ENCODE measurements around the gene CNN2. TPM values are rescaled to one million over a fixed set of nuclear protein-coding genes. Genes with fewer than 3 reads are reported as not detected.

The CNN2 gene
- total and polyA plus RNA-seq, 9 donors, result 60.6 to 438 (median 192) TPM

- intact Hi-C loops (cut with DNase I), result no loop called here
- DNase-seq, result peak in 1 of 5 donors; percentile 24
- peaks cover 4% of the 10 kb centered on the region for H3K4me1 ChIP-seq (ENCODE audit: insufficient read depth)
- no peak overlapping the region for H3K4me3 ChIP-seq
- H3K27ac ChIP-seq, result no peak overlapping the region
- H3K9me3 ChIP-seq, result no peaks in the 10 kb centered on the region
- no peak for TF ChIP-seq POLR2A (IDR thresholded peaks at IDR 0.05)
- no peak for TF ChIP-seq EP300 (IDR thresholded peaks at IDR 0.05)
- no peak for TF ChIP-seq CTCF (IDR thresholded peaks at IDR 0.05)
- WGBS, 3 donors, result 79 to 83% (median 80%) methylated on average over 40 to 45 of the region's 45 CpGs
- no peaks in the 10 kb centered on the region for H3K27me3 ChIP-seq
- H3K36me3 ChIP-seq, result no peaks in the 10 kb centered on the region
These were observed 53.2 kb downstream of the CNN2 start for GRCh38 chr19:1079566-1080111.

GRCh38 chr19:1080360-1081161, 54.2 kb downstream of the CNN2 start:
- Histone ChIP-seq H3K4me1 (ENCODE audit: insufficient read depth) (peaks cover 4% of the 10 kb centered on the region), H3K27me3 (no peaks in the 10 kb centered on the region), H3K4me3 (no peak overlapping the region), H3K27ac (no peak overlapping the region), H3K36me3 (no peaks in the 10 kb centered on the region), H3K9me3 (no peaks in the 10 kb centered on the region)
- TF ChIP-seq CTCF (IDR thresholded peaks at IDR 0.05) (no peak), POLR2A (IDR thresholded peaks at IDR 0.05) (no peak), EP300 (IDR thresholded peaks at IDR 0.05) (no peak)
- intact Hi-C loops (cut with DNase I), result no loop called here
- WGBS, 3 donors, result 86 to 96% (median 88%) methylated on average over 47 to 50 of the region's 50 CpGs
- DNase-seq, result peak in 2 of 5 donors; percentile 32 to 38

GRCh38 chr19:1081301-1082164, 55.1 kb downstream of the CNN2 start:
- Histone ChIP-seq H3K36me3 (no peaks in the 10 kb centered on the region), H3K27me3 (no peaks in the 10 kb centered on the region), H3K9me3 (no peaks in the 10 kb centered on the region), H3K4me3 (no peak overlapping the region), H3K27ac (no peak overlapping the region), H3K4me1 (ENCODE audit: insufficient read depth) (peaks cover 4% of the 10 kb centered on the region)
- DNase-seq, result peak in 2 of 5 donors; percentile 67 to 69
- intact Hi-C loops (cut with DNase I), result no loop called here
- 43 to 68% (median 56%) methylated on average over 52 to 58 of the region's 58 CpGs for WGBS, 3 donors
- TF ChIP-seq EP300 (IDR thresholded peaks at IDR 0.05) (no peak), POLR2A (IDR thresholded peaks at IDR 0.05) (no peak), CTCF (IDR thresholded peaks at IDR 0.05) (no peak)

- Histone ChIP-seq H3K27ac (no peak overlapping the region), H3K4me1 (ENCODE audit: insufficient read depth) (peaks cover 4% of the 10 kb centered on the region), H3K4me3 (no peak overlapping the region), H3K27me3 (no peaks in the 10 kb centered on the region), H3K36me3 (no peaks in the 10 kb centered on the region), H3K9me3 (no peaks in the 10 kb centered on the region)
- DNase-seq, result peak in 3 of 5 donors; percentile 54 to 66 (median 64)
- intact Hi-C loops (cut with DNase I), result no loop called here
- TF ChIP-seq CTCF (IDR thresholded peaks at IDR 0.05) (no peak), EP300 (IDR thresholded peaks at IDR 0.05) (no peak), POLR2A (IDR thresholded peaks at IDR 0.05) (no peak)
- WGBS, 3 donors, result 9 to 24% (median 20%) methylated on average over 43 to 51 of the region's 51 CpGs
These were observed 55.9 kb downstream of the CNN2 start for GRCh38 chr19:1082165-1082927.

Data from ovary (tissue), 9 donors.